G401.6 (cell line): ENCODE measurements around the gene FAM3D.

Source experiments
- FAIRE-seq: peaks from 2 replicates; lab custom pipeline; 2012; peaks lifted over from hg19 to GRCh38; lab: Jason Lieb, UNC

Gene FAM3D

DNA sequence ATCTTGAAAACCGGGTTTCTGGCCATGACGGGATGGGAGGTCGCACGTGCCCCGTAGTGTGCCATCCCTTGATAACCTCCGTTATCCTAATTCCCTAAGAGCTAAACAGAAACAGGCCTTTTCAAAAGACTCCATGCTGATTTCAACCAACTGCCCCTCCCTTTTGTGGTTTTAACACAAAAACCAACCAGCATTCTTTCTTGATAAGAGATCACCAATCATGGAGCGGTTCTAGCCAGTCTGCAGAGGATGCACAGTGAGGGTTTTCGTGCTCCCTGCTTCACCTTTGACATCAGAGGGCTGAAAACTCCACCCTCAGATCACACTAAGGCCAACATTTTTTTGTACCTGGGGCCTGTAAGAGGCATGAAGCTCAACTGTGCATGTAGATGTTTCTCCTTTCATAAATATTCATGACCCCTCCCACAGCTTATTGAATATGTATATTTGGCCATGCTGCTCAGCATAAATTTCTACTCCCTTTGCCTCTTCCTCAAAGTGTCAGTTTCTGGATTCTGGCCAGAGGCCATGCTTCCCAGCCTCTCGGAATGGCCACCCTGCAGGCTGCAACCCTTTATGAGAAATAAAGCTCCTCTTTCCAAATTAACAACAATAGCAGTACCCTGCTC, 41.3 kb downstream of the FAM3D start:
- FAIRE-seq: no peak

GRCh38 chr3:58624550-58624949, 42.0 kb downstream of the FAM3D start:
- no peak for FAIRE-seq

GRCh38 chr3:58623961-58624360, 42.6 kb downstream of the FAM3D start:
- FAIRE-seq: no peak

GRCh38 chr3:58623478-58623877, 43.1 kb downstream of the FAM3D start:
- no peak for FAIRE-seq

- no peak for FAIRE-seq
These were observed 43.7 kb downstream of the FAM3D start for GRCh38 chr3:58622892-58623291.

DNA sequence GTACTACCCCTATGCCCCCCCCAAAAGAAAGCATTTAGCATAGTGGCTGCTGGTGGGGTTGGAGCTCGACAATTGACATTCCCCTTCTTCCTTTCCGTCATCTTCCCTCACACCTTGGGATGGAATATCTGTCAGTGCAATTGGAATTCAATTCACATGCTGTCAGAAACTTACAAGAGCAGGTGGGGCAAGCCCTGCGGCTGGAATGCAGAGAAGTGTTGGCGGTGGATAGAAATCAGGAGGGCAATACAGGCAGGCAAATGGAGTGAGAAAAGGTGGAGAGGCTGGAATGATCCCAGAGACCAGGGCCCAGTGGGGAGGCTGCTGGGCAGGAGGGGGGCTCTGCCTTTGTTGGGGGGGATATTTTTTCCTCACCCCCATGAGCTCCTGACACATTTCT, 44.1 kb downstream of the FAM3D start:
- FAIRE-seq: no peak

- FAIRE-seq: no peak
These were observed 45.3 kb downstream of the FAM3D start for GRCh38 chr3:58621086-58621830.

DNA sequence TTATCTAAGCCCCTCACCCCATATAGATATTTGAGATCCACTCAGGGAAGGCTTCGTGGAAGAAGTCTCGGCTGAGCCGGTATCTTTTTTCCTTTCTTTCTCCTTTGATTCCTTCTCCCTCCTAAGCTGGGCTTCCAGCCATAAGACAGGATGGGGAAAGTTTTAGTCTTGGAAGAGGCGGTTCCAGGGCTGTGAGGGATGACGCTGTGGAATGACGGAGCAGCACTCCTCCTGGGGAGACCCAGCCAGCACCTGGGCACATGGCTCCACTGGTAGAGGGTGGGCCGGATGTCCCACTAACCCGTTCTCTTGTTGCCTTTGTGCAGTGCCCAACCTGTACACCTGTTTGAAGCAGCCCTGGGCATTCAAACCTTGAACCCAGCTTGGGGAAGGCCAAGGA, 46.2 kb downstream of the FAM3D start:
- no peak for FAIRE-seq

DNA sequence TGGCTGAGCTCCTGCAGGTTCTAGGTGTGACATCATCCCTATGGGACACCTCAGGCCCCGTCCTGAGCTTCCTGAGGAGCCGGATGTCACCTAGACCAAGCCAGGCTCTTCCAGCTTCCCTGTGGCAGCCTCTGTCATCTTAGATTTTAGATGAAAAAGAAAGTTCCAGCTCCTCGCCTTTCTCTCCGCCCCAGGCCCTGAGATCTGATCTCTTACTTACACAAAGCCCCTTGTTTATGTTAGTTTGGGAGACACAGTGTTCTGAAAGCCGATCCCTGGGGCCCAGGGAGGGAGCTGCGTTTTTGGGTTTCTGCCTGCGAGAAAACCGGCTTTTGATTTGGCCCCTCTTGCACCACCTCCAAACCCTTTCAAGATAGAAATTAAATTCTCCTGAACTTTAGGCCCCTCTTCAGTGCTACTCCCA, 49.2 kb downstream of the FAM3D start:
- FAIRE-seq: no peak

DNA sequence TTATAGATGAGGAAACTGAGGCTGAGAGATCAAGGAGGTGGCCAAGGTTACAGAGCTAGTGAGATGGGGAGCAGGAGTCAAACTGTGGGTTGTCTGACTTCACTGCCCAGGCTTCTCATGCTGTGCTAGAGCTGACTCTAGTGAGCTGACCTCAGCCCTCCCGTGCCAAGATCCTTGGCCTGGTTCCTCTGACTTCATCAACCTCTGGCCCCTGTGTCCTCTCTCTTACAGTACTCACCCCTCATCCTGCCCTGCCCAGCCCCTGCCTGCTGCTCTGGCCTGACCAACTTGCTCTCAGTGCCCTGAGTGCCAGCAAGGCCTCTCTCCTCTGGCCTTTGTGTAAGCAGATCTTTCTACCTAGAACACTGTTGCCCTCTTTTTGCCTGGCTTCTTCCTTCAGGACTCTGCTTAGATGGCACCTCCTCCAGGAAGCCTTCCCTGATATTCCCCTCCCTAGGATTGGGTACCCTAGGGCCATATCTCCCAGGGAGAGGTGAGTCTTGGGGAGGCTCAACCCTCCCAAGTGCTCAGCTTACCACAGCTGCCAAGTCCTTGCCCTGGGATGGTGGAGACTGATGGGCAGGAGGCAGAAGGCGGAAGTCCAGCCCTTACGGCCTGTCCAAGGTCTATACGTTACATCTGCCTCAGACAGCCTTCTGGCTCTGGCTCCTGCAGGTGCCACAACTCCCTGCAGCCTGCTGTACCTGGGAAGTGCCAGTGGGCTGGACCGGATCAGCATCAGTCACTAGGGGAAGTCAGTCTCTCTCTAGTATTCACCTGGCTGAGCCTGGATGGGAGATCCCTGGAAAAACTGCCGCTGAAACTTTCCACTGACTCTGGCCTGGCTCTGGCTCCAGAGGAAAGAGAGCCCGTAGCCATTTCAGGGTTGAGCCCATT, 53.1 kb downstream of the FAM3D start:
- no peak for FAIRE-seq

DNA sequence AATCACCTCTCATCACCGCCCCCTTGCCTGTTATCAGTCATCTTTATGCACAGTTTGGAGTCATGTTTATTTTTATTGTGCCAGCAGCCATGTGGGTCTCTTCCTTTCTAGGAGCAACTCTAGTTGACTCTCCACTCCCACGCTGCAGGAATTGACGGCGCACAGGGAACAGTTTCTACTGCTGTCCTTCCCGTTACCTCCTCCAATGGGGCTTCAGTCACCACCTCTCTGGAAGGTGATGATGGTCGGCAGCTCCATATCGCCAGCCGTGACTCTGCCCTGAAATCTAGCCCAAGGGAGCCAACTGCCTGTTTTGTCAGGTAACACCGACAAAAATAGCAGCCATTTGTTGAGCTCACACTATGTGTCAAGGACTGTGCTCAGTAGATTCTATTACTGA, 53.7 kb downstream of the FAM3D start:
- FAIRE-seq: no peak

GRCh38 chr3:58609990-58610389, 56.6 kb downstream of the FAM3D start:
- FAIRE-seq: no peak

DNA sequence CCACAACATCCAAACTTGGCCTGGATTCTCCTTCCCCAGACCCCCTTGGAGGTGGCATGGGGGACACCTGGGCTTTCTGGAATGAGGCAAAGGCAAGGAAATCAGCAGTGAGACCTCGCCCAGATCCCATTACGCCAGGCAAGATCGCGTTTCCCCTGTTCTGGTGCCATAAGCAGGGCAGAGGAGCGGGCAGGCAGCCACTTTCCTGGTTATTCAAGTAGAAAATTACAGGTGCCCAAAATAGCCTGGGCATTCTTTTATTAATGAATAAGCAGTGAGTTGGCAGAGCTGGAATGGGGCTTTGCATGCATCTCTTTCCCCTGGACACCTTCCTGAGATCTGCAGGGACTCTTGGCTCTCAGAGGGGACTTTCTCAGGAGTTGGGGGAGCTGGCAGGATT, 57.9 kb downstream of the FAM3D start:
- FAIRE-seq: no peak

DNA sequence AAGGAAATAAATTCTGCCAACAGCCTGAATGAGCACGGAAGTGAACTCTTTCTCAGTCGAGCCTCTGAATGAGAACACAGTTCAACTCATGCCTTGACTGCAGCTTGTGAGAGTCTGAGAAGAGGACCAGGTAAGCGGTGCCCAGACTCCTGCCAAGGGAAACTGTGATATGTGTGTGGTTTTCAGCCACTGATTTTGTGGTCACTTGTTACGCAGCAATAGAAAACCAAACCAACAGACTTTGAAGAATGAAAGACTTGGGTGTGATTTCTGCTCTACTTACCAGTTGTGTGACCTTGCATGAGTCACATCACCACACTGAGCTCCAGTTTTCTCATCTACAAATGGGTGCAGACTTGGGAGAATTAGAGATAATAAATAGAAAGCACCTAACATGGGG, 58.8 kb downstream of the FAM3D start:
- FAIRE-seq: no peak

DNA sequence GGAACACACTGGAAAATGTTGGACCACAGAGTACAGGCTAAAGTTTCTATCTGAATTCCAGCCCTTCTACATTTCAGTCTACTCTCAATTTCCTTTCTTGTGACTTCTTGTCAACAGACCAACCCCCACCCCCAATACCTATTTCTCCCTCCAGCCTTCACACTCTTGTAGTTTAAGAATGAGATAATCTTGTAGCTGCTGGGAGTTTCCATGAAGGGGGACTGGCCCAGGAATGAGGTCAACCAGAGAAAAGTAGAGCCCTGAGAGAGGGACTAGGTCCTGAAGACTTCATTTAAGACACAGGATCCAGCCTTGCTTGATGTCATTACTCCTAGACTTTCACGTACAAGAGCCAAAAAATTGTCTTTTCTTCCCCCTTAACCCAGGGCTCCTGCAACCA, 59.9 kb downstream of the FAM3D start:
- no peak for FAIRE-seq

DNA sequence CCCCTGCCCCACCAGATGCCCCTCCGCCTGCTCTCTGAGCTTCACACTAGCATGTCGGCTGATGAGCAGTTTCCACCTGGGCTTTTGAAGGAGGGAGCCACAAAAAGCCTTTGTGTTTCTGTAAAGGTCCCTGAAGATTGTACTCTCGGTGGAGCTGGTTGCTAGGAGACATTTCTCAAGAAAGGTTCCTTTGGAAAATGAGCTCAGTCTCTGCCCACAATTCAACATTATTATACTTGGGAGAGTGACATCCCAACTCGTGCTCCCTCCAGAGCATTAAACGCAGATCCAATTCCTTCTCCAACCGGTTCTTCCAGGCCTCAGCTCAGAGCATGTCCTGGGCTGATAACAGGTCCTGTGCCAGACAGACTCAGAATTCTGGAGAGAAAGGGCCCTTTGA, 62.5 kb downstream of the FAM3D start:
- FAIRE-seq: no peak

- FAIRE-seq: no peak
These were observed 63.0 kb downstream of the FAM3D start for GRCh38 chr3:58603606-58604005.

DNA sequence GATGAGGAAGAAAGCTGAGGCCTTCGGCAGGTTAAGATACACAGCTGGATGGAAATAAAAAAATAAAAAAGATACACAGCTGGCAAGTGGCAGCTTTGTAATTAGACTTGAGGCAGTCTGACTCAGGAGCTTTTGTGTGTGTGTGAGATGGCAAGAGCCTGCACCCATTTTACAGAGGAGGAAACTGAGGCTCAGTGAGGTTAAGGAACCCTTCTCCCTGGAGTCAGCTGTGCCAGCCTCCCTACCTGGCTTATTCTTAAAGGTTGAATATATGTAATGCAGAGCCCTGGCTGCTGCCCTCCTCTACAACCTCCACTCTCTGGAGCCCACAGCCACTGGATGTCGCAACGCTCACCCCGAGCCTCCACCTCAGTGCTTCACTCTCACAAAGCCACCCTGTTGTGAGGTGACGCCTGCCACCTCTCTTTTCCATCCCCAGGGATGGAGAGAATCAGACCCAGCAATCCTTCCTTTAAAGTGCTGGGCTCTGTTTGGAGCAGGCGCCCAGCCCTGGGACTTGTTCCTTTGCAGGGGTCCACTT, 68.7 kb downstream of the FAM3D start:
- FAIRE-seq: no peak

DNA sequence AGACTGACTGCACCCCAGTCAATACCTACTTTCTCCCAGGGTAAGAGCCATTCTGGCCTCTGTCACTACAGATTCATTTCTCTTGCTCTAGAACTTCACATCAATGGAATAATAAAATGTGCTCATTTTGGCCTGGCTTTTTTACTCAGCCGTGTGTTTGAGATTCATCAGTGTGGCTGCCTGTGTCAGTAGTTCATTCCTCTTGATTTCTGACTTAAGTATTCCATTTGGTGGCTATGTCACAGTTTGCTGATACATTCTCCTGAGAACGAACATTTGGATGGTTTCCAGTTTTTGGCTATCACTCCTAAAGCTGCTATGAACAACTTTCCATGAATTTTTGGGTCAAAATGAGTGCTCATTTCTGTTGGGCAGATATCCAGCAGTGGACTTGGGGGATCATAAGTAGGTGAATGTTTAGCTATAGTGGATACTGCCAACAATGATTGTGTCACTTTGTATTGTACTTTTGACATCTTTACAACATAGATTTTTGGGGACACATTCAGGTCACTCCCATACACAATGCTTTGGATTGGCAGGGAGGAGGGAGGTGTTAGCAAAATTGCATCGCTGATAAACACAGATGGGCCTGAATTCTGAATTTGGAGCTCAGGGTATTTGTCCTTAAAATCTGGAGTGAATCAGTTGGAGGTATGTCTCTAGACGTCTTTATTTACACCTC, 69.6 kb downstream of the FAM3D start:
- FAIRE-seq: no peak

GRCh38 chr3:58594117-58594516, 72.5 kb downstream of the FAM3D start:
- FAIRE-seq: no peak

DNA sequence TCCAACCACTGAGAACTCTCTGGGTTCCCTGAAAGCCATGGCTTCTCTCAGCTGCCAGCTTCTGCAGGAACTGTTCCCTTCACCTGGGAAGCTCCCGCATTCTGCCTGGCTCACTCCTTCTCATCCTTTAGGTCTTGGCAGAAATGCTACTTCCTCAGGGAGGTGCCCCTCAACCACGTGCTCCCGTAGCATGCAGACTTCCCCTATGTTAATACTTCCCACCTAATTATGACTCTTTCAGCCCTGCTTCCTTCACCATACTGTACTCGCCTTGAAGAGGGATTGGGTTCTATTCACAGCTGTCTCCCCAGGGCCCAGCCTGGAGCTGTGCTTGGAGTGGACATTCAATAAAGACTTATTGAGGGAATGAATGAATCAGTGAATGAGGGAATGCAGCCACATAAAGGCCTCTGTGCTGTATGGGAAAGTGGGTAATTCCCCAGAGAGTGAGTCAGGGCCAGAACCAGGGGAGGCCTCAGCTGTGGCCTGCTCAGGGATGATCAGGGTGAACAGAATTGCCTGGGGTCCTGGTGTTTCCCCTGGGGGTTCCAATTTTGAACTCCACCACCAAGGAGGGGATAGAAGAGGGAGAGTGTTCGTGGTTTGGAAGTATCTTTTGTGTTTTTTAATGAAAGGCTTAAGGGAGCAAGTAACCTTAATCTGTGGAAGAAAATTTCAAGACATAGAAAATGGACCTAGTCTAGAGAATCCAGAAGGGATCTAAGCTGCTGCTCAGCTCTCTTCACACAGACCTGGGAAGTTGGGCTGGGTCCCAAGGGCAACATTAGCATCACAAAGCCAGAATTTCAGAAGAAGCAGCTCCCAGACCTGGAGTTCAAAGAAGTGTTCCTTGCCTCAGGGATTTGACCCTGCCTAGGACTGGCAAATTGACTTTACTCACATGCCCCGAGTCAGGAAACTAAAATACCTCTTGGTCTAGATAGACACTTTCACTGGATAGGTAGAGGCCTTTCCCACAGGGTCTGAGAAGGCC, 74.8 kb downstream of the FAM3D start:
- FAIRE-seq: no peak
